K562 (cell line): ENCODE results near the gene WDR35. TPM values are rescaled to one million over a fixed set of nuclear protein-coding genes. Genes with fewer than 3 reads are reported as not detected.

ENCODE experiments used
- ATAC-seq: fragments of 200-7000 bp; cut with Tn5 transposase; 3 replicates; pipeline ENCODE4 v1.9.1; 2020; ENCODE audit warnings: moderate library complexity
- BruUV-seq: library from RNA; stranded (reverse); fragments of 400-500 nt; replicated peaks from 2 replicates; lab custom pipeline; 2021; lab: Mats Ljungman, UMichigan
- CTCF ChIA-PET: fragments of 300-600 bp; formaldehyde crosslinking; extraction: SDS; loops from one replicate; lab custom pipeline; 2021; ENCODE audit warnings: low intra/inter-chr PET ratio; lab: Yijun Ruan, JAX
- POLR2A ChIA-PET: fragments of 300-600, 350-650 bp; sonication (Branson Sonifier 250); formaldehyde crosslinking; extraction: SDS; loops from one replicate; lab custom pipeline; 2021; ENCODE audit warnings: antibody characterized with exemption, inconsistent platforms; lab: Yijun Ruan, JAX
- DNase-seq, 4 experiments: peaks; one replicate each; pipeline versions ENCODE4 v3.0.0 to v3.0.0-alpha.2; 2011 to 2018; ENCODE audit warnings: low spot score in 3 of 4, mixed read lengths in 3 of 4; ENCODE audit errors: extremely low read depth in 1 of 4
- FAIRE-seq: peaks from 2 replicates; lab custom pipeline; 2011; peaks lifted over from hg19 to GRCh38; lab: Jason Lieb, UNC
- H2AFZ ChIP-seq: 2 replicates; pipeline ENCODE4 v1.6.0; 2011; ENCODE audit warnings: low read depth, low read length, control low read depth, inconsistent platforms
- H3K27ac ChIP-seq: fragments of 200-600 bp; 3 replicates; pipeline ENCODE4 v1.8.0; 2011; ENCODE audit warnings: low read depth, mild to moderate bottlenecking, control low read depth, inconsistent platforms, low read length, moderate library complexity, mixed read lengths; ENCODE audit errors: extremely low read depth
- H3K27me3 ChIP-seq, 2 experiments: fragments of 300-600 bp in 1 of 2; 2 replicates in 1 of 2; 3 replicates in 1 of 2; pipeline versions ENCODE4 v1.6.0 to v1.8.0; 2011; ENCODE audit warnings: inconsistent platforms in 2 of 2, low read length in 2 of 2, mild to moderate bottlenecking in 1 of 2, mixed read lengths in 1 of 2, moderate library complexity in 1 of 2; ENCODE audit not compliant: control insufficient read depth in 2 of 2, insufficient read depth in 2 of 2
- H3K36me3 ChIP-seq: fragments of 300-600 bp; 3 replicates; pipeline ENCODE4 v1.8.0; 2011; ENCODE audit warnings: mild to moderate bottlenecking, low read length, inconsistent platforms; ENCODE audit not compliant: control insufficient read depth, insufficient read depth
- H3K4me1 ChIP-seq, 2 experiments: fragments of 200-600 bp in 1 of 2; replicated peaks in 1 of 2; 2 replicates in 1 of 2; 3 replicates in 1 of 2; pipeline versions ENCODE4 v1.5.1 to v1.8.0; 2011; ENCODE audit warnings: inconsistent platforms in 2 of 2, low read length in 2 of 2, mild to moderate bottlenecking in 1 of 2, mixed read lengths in 1 of 2, moderate library complexity in 1 of 2; ENCODE audit not compliant: control insufficient read depth in 2 of 2, insufficient read depth in 2 of 2
- H3K4me2 ChIP-seq: 2 replicates; pipeline ENCODE4 v1.6.1; 2011; ENCODE audit warnings: low read length, control low read depth, inconsistent platforms, mixed read lengths; ENCODE audit not compliant: insufficient read depth
- H3K4me3 ChIP-seq: fragments of 200-600 bp; sonication (generic), shearing (Covaris generic); 2 replicates; pipeline ENCODE4 v1.5.1; 2016; ENCODE audit warnings: control low read depth, inconsistent platforms
- H3K79me2 ChIP-seq: fragments of 200-600 bp; 3 replicates; pipeline ENCODE4 v1.8.0; 2011; ENCODE audit warnings: low read length, inconsistent platforms; ENCODE audit not compliant: control insufficient read depth, insufficient read depth
- H3K9ac ChIP-seq, 2 experiments: 2 replicates each; pipeline versions ENCODE4 v1.6.0 to v1.6.1; 2011; ENCODE audit warnings: low read depth in 2 of 2, low read length in 2 of 2, control low read depth in 1 of 2, inconsistent platforms in 1 of 2, mild to moderate bottlenecking in 1 of 2, mixed read lengths in 1 of 2; ENCODE audit not compliant: insufficient read depth in 1 of 2
- H3K9me1 ChIP-seq: one replicate; pipeline ENCODE4 v1.6.0; 2011; ENCODE audit warnings: inconsistent platforms, mild to moderate bottlenecking, low read length, moderate library complexity; ENCODE audit not compliant: control insufficient read depth, insufficient read depth
- H3K9me3 ChIP-seq: replicated peaks from 2 replicates; pipeline ENCODE4 v1.5.1; 2011; ENCODE audit warnings: low read depth, low read length, inconsistent platforms; ENCODE audit not compliant: control insufficient read depth, insufficient read depth
- H4K20me1 ChIP-seq: replicated peaks from 2 replicates; pipeline ENCODE4 v1.6.1; 2011; ENCODE audit warnings: low read length, inconsistent platforms, mixed read lengths; ENCODE audit not compliant: control insufficient read depth, insufficient read depth
- ATF1 ChIP-seq, 2 experiments: fragments of 450-650 bp in 1 of 2; IDR thresholded peaks; 2 replicates each; pipeline ENCODE4 v1.6.1; 2016; ENCODE audit warnings: missing compliant biosample characterization in 1 of 2, missing genetic modification characterization in 1 of 2
- BCOR ChIP-seq: fragments of 450-650 bp; IDR thresholded peaks from 2 replicates; pipeline ENCODE4 v1.6.1; 2016
- BMI1 ChIP-seq: fragments of 150-350 bp; IDR thresholded peaks from 2 replicates; pipeline ENCODE4 v1.6.1; 2014; ENCODE audit warnings: low read length
- CTCF ChIP-seq, 3 experiments: IDR thresholded peaks in 2 of 3; conservative IDR thresholded peaks in 1 of 3; 2 replicates each; pipeline ENCODE4 v1.5.1; 2011 to 2012; ENCODE audit warnings: low read length in 3 of 3, mild to moderate bottlenecking in 3 of 3, control low read depth in 2 of 3, improper control_type of control experiment in 1 of 3, inconsistent platforms in 1 of 3, low read depth in 1 of 3, mixed read lengths in 1 of 3, moderate library complexity in 1 of 3; ENCODE audit not compliant: insufficient read depth in 2 of 3
- CUX1 ChIP-seq: fragments of 200-800 bp; sonication (Bioruptor generic); IDR thresholded peaks from 2 replicates; pipeline ENCODE4 v1.6.1; 2016; ENCODE audit warnings: missing genetic modification characterization, missing compliant biosample characterization
- FOXK1 ChIP-seq: sonication (generic); formaldehyde crosslinking; IDR thresholded peaks from 2 replicates; pipeline ENCODE4 v1.8.0; 2022; ENCODE audit warnings: missing genetic modification reagents, mild to moderate bottlenecking, borderline replicate concordance
- GTF2B ChIP-seq: IDR thresholded peaks from 2 replicates; pipeline ENCODE4 v1.6.1; 2011; ENCODE audit not compliant: insufficient read length; ENCODE audit errors: extremely low read depth
- HNRNPK ChIP-seq: fragments of 200-400 bp; formaldehyde crosslinking; IDR thresholded peaks from one replicate; pipeline ENCODE4 v1.6.1; 2018; ENCODE audit warnings: mild to moderate bottlenecking, low read depth, low read length; ENCODE audit not compliant: poor library complexity, severe bottlenecking
- MYC ChIP-seq, 2 experiments: fragments of 250-450 bp in 1 of 2; sonication (Bioruptor Pico) in 1 of 2; IDR thresholded peaks; 2 replicates each; pipeline versions ENCODE4 v1.5.1 to v1.6.1; 2012 to 2021; ENCODE audit warnings: low read depth in 2 of 2, borderline replicate concordance in 1 of 2, improper control_type of control experiment in 1 of 2, low read length in 1 of 2, mild to moderate bottlenecking in 1 of 2, moderate library complexity in 1 of 2
- RFX5 ChIP-seq: IDR thresholded peaks from 2 replicates; pipeline ENCODE4 v1.6.1; 2011; ENCODE audit warnings: low read depth, mild to moderate bottlenecking, improper control_type of control experiment, low read length
- ZNF12 ChIP-seq: sonication (generic); formaldehyde crosslinking; IDR thresholded peaks from 2 replicates; pipeline ENCODE4 v1.4.0; 2020; ENCODE audit warnings: mild to moderate bottlenecking, missing genetic modification reagents
- ZNF263 ChIP-seq: sonication (generic); formaldehyde crosslinking; IDR thresholded peaks from 2 replicates; pipeline ENCODE4 v1.8.0; 2022; ENCODE audit warnings: mild to moderate bottlenecking, missing genetic modification reagents, borderline replicate concordance
- ZNF511 ChIP-seq: sonication (generic); formaldehyde crosslinking; IDR thresholded peaks from 2 replicates; pipeline ENCODE4 v1.8.0; 2022; ENCODE audit warnings: mild to moderate bottlenecking, missing genetic modification reagents
- ZNF584 ChIP-seq: fragments of 200-800 bp; sonication (Bioruptor generic); IDR thresholded peaks from 2 replicates; pipeline ENCODE4 v1.6.1; 2016; ENCODE audit warnings: low read depth, mild to moderate bottlenecking, missing genetic modification characterization, missing compliant biosample characterization
- WGBS: fragments of 100-300 bp; shearing (Covaris generic); methylation state at CpG from one replicate; pipeline ENCODE4 v1.1.6; 2016; ENCODE audit warnings: low coverage, mixed read lengths; ENCODE audit not compliant: insufficient coverage; ENCODE audit errors: missing lambda C conversion rate; 5-methylcytosine and 5-hydroxymethylcytosine counted together
- in situ Hi-C: fragments of 300-500 bp; cut with MboI; formaldehyde crosslinking; loops from 4 replicates; pipeline ENCODE4 v1.15.0; 2018; ENCODE audit warnings: inconsistent platforms, mixed read lengths
- intact Hi-C: fragments of 100-400 bp; cut with micrococcal nuclease; formaldehyde crosslinking; loops from 2 replicates; pipeline ENCODE4 v1.14.2; 2022
- polyA plus RNA-seq, 8 experiments: library from polyadenylated mRNA; depleted of rRNA in 4 of 8; stranded (reverse) in 5 of 8; unstranded in 3 of 8; fragments of >200 nt; fragmentation: Nextera tagmentation in 2 of 8; fragmentation: Illumina TruSeq in 1 of 8; extraction: Ambion mirVana in 2 of 8; extraction: Trizol in 1 of 8; gene quantifications; 2 replicates each; pipeline versions ENCODE4 v1.2.1 to v1.2.3, GENCODE V29; 2011 to 2014; ENCODE audit warnings: inconsistent platforms in 1 of 8, missing spikeins in 1 of 8
- total RNA-seq, 7 experiments: library from RNA; depleted of rRNA in 6 of 7; stranded (reverse); fragments of >200 nt in 6 of 7; fragmentation: Illumina TruSeq in 2 of 7; extraction: Trizol in 2 of 7; gene quantifications; 2 replicates each; pipeline versions ENCODE4 v1.2.1 to v1.2.3, GENCODE V29; 2011 to 2021; ENCODE audit warnings: low replicate concordance in 1 of 7

The WDR35 gene
- total and polyA plus RNA-seq, 9 of the 15 experiments (the other 6 are each of a cell fraction or from before 2014, with no cell fraction given) = 3.3 to 13.1 (median 8.0) TPM

- H3K9me1 ChIP-seq = no peaks in the 10 kb centered on the region
- intact Hi-C loops = loop anchor here (10.0 kb wide), 1 partner anchor 1327 kb away; no protein-coding TSS in a partner anchor
- ATAC-seq (no peak), FAIRE-seq (no peak), DNase-seq (no peak)
- H3K4me2 ChIP-seq = no peak overlapping the region
- ChIA-PET POLR2A (no interaction called here), CTCF (no interaction called here)
- H3K4me1 ChIP-seq = peaks cover 0 to 4% of the 10 kb centered on the region in 2 experiments; a peak in 1 of 5 replicates
- BruUV-seq = no TSS peak
- no peak overlapping the region for H3K4me3 ChIP-seq
- no peak overlapping the region for H3K27ac ChIP-seq
- H3K36me3 ChIP-seq = no peaks in the 10 kb centered on the region
- H4K20me1 ChIP-seq = no peaks in the 10 kb centered on the region
- H3K9ac ChIP-seq = no peak overlapping the region
- H3K79me2 ChIP-seq = no peaks in the 10 kb centered on the region
- WGBS = 0% methylated on average over 2 of the region's 2 CpGs
- H3K27me3 ChIP-seq = no peaks in the 10 kb centered on the region
- in situ Hi-C loops = no loop called here
- H2AFZ ChIP-seq = no peak overlapping the region
- H3K9me3 ChIP-seq = no peaks in the 10 kb centered on the region
- TF ChIP-seq BCOR = no peak
- TF ChIP-seq ZNF12 (CRISPR knock-in tag) = no peak
- no peak for TF ChIP-seq BMI1
- TF ChIP-seq ZNF584 (CRISPR knock-in tag) = no peak
- no peak for TF ChIP-seq GTF2B
- TF ChIP-seq RFX5 = no peak
- TF ChIP-seq CUX1 (CRISPR knock-in tag) = no peak
- no peak for TF ChIP-seq FOXK1 (CRISPR knock-in tag)
- TF ChIP-seq ZNF511 (CRISPR knock-in tag) = no peak
- no peak for TF ChIP-seq HNRNPK
- no peak for TF ChIP-seq CTCF (IDR thresholded peaks at IDR 0.05 in 2 of 3, conservative IDR thresholded peaks at IDR 0.05 in 1 of 3; ENCODE audit: insufficient read depth in 2 of 3, low read depth in 1 of 3, low read length in 3 of 3)
- TF ChIP-seq ZNF263 (CRISPR knock-in tag) = no peak
- TF ChIP-seq ATF1 (CRISPR knock-in tag; IDR thresholded peaks at IDR 0.05) = no peak
- TF ChIP-seq ATF1 (tag; IDR thresholded peaks at IDR 0.05) = no peak
- no peak for TF ChIP-seq MYC (IDR thresholded peaks at IDR 0.05; ENCODE audit: low read depth, low read length)
- TF ChIP-seq MYC (CRISPR knock-in tag; IDR thresholded peaks at IDR 0.05; ENCODE audit: borderline replicate concordance, low read depth) = no peak
Measured at GRCh38 chr2:19881908-19882265, 108.0 kb downstream of the WDR35 start.
